ENCODE data around the gene PINLYP. TPM values are rescaled to one million over a fixed set of nuclear protein-coding genes. Genes with fewer than 3 reads are reported as not detected.

Gene PINLYP
- total and polyA plus RNA-seq, 2 donors from 2014 or later, result 14.8 to 41.8 TPM

GRCh38 chr19:43553656-43554055, 21.9 kb upstream of the PINLYP start:
- Histone ChIP-seq H3K4me1 (ENCODE audit: control insufficient read depth in 2 of 3, insufficient read depth in 2 of 3, low read depth in 1 of 3, low read length in 3 of 3) (no peaks in the 10 kb centered on the region), H3K27ac (ENCODE audit: low read depth in 2 of 2, low read length in 2 of 2) (no peak overlapping the region), H3K27me3 (ENCODE audit: control insufficient read depth, insufficient read depth, low read length) (no peaks in the 10 kb centered on the region), H3K4me3 (ENCODE audit: low read length in 3 of 3) (no peak overlapping the region), H3K36me3 (ENCODE audit: control insufficient read depth in 2 of 3, insufficient read depth in 3 of 3, low read length in 3 of 3) (peaks cover 5 to 29% (median 11%) of the 10 kb centered on the region in 3 donors), H3K9me3 (ENCODE audit: control insufficient read depth in 2 of 3, insufficient read depth in 1 of 3, low read length in 3 of 3) (no peaks in the 10 kb centered on the region), H3K9ac (ENCODE audit: low read length in 3 of 3) (no peak overlapping the region)
- DNase-seq (peak in 1 of 5 donors; percentile 7), FAIRE-seq (no peak)
- TF ChIP-seq, protein P1, sequence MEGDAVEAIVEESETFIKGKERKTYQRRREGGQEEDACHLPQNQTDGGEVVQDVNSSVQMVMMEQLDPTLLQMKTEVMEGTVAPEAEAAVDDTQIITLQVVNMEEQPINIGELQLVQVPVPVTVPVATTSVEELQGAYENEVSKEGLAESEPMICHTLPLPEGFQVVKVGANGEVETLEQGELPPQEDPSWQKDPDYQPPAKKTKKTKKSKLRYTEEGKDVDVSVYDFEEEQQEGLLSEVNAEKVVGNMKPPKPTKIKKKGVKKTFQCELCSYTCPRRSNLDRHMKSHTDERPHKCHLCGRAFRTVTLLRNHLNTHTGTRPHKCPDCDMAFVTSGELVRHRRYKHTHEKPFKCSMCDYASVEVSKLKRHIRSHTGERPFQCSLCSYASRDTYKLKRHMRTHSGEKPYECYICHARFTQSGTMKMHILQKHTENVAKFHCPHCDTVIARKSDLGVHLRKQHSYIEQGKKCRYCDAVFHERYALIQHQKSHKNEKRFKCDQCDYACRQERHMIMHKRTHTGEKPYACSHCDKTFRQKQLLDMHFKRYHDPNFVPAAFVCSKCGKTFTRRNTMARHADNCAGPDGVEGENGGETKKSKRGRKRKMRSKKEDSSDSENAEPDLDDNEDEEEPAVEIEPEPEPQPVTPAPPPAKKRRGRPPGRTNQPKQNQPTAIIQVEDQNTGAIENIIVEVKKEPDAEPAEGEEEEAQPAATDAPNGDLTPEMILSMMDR (IDR thresholded peaks at IDR 0.05; ENCODE audit: borderline replicate concordance, extremely low read depth, insufficient read depth), result no peak
- intact Hi-C loops (cut with DNase I), result no loop called here

DNA sequence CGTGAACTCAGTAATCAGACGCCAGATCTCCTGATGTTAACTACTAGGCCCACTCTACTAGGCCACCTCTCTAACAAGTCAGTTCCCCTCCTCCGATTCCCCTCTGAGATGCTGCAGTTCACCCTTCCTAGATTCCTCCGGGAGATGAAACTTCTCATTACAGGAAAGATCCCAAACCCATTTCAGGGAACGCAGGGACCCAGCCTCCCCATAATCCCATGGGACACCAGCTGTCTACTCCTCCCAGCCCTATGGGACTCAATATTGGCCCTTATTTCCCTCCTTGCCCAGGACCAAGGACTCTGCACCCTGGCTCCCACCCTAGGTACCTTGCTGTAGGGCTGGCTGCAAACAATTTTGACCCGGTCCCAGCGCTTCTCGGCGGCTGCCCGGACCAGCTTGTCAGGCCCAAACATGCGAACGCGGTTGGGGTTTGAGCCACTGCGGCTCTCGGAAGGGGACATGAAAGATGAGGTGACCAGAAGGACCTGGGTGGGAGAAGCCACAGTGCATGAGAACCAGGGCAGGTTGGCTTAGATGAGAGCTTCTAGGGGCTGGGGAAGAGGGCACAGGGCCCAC, 21.2 kb upstream of the PINLYP start:
- no peak for FAIRE-seq
- no peak overlapping the region for H3K27ac ChIP-seq (ENCODE audit: low read depth in 2 of 2, low read length in 2 of 2)
- intact Hi-C loops (cut with DNase I), result no loop called here

DNA sequence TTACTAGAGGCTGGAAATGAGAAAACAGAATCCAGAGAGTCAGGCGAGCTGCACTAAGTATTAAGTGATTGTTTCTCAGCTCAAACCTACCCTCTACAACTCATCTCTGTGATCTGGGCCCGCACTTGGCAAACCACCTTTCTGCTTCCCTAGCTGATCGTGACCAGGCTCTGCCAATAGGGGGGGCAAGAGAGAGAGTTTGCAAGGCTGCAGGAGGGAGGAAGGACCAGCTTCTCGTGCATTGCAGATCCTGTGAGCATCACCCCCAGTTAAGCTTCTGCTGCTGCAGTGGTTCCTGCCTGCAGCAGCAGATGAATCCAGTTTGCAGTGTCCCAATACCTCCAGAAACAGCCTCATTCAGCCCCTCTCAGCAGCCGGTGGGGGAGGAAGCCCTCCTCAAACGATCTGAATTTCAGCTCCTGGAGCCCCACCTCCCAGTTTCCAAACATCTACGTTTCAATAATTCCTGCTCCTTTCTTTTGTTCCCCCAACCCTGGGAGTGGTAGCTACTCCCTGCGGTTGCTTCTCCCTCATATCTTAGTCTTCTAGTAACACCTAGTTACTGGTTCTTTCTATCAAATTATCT, 20.3 kb upstream of the PINLYP start:
- peaks cover 5 to 29% (median 11%) of the 10 kb centered on the region in 3 donors for H3K36me3 ChIP-seq (ENCODE audit: control insufficient read depth in 2 of 3, insufficient read depth in 3 of 3, low read length in 3 of 3)
- H3K9ac ChIP-seq (ENCODE audit: low read length in 3 of 3), result no peak overlapping the region
- FAIRE-seq, result no peak
- TF ChIP-seq, protein P1 (IDR thresholded peaks at IDR 0.05; ENCODE audit: borderline replicate concordance, extremely low read depth, insufficient read depth), result peak; percentile 69
- no peaks in the 10 kb centered on the region for H3K4me1 ChIP-seq (ENCODE audit: control insufficient read depth in 2 of 3, insufficient read depth in 2 of 3, low read depth in 1 of 3, low read length in 3 of 3)
- DNase-seq, result peak; percentile 69 to 87 (median 72)
- H3K4me3 ChIP-seq (ENCODE audit: low read length in 3 of 3), result no peak overlapping the region
- intact Hi-C loops (cut with DNase I), result no loop called here
- no peaks in the 10 kb centered on the region for H3K27me3 ChIP-seq (ENCODE audit: control insufficient read depth, insufficient read depth, low read length)
- no peaks in the 10 kb centered on the region for H3K9me3 ChIP-seq (ENCODE audit: control insufficient read depth in 2 of 3, insufficient read depth in 1 of 3, low read length in 3 of 3)
- H3K27ac ChIP-seq (ENCODE audit: low read depth in 2 of 2, low read length in 2 of 2), result no peak overlapping the region

More for the DNA sequence above, 21.2 kb upstream of the PINLYP start:
- peaks cover 5 to 29% (median 11%) of the 10 kb centered on the region in 3 donors for H3K36me3 ChIP-seq (ENCODE audit: control insufficient read depth in 2 of 3, insufficient read depth in 3 of 3, low read length in 3 of 3)
- TF ChIP-seq, protein P1 (IDR thresholded peaks at IDR 0.05; ENCODE audit: borderline replicate concordance, extremely low read depth, insufficient read depth), result no peak
- no peak overlapping the region for H3K9ac ChIP-seq (ENCODE audit: low read length in 3 of 3)
- H3K4me3 ChIP-seq (ENCODE audit: low read length in 3 of 3), result no peak overlapping the region
- no peaks in the 10 kb centered on the region for H3K9me3 ChIP-seq (ENCODE audit: control insufficient read depth in 2 of 3, insufficient read depth in 1 of 3, low read length in 3 of 3)
- peak in 1 of 5 donors; percentile 45 for DNase-seq
- no peaks in the 10 kb centered on the region for H3K27me3 ChIP-seq (ENCODE audit: control insufficient read depth, insufficient read depth, low read length)
- H3K4me1 ChIP-seq (ENCODE audit: control insufficient read depth in 2 of 3, insufficient read depth in 2 of 3, low read depth in 1 of 3, low read length in 3 of 3), result no peaks in the 10 kb centered on the region

Measured in kidney (tissue), 14 donors.